Large intestine (tissue), 3 donors: ENCODE results near the gene PRSS56. TPM values are rescaled to one million over a fixed set of nuclear protein-coding genes. Genes with fewer than 3 reads are reported as not detected.
A peak's percentile ranks its signal among the peaks of the same experiment; 100 is the strongest.

Source experiments
- DNase-seq, 2 donors: peaks; one replicate each; pipeline versions ENCODE4 v3.0.0 to v3.0.0-alpha.2; 2013
- H3K27ac ChIP-seq: one replicate; pipeline ENCODE4 v1.5.1; 2013; ENCODE audit warnings: low read length
- H3K27me3 ChIP-seq: 2 replicates; pipeline ENCODE4 v1.6.1; 2013; ENCODE audit warnings: low read length; ENCODE audit not compliant: control insufficient read depth, insufficient read depth
- H3K36me3 ChIP-seq: 2 replicates; pipeline ENCODE4 v1.6.1; 2013; ENCODE audit warnings: low read length; ENCODE audit not compliant: control insufficient read depth, insufficient read depth
- H3K4me1 ChIP-seq: one replicate; pipeline ENCODE4 v1.6.1; 2013; ENCODE audit warnings: low read length; ENCODE audit not compliant: control insufficient read depth, insufficient read depth
- H3K4me3 ChIP-seq: one replicate; pipeline ENCODE4 v1.5.1; 2013; ENCODE audit warnings: low read length
- H3K9me3 ChIP-seq: one replicate; pipeline ENCODE4 v1.6.1; 2013; ENCODE audit warnings: mild to moderate bottlenecking, low read depth, low read length, moderate library complexity; ENCODE audit not compliant: control insufficient read depth
- WGBS: methylation state at CpG from one replicate; pipeline ENCODE4 v1.1.5; 2013; ENCODE audit warnings: low lambda C conversion rate; ENCODE audit not compliant: insufficient coverage; 5-methylcytosine and 5-hydroxymethylcytosine counted together
- polyA plus RNA-seq: library from polyadenylated mRNA; unstranded; fragments of 120-200 nt; gene quantifications from one replicate; pipeline ENCODE4 v1.2.1, GENCODE V29; 2013

The PRSS56 gene
- polyA plus RNA-seq, 1 donor: not detected

GRCh38 chr2:232516551-232516950 lies 3.6 kb upstream of the PRSS56 start:
- H3K4me3 ChIP-seq: no peak overlapping the region
- peaks cover 34% of the 10 kb centered on the region for H3K4me1 ChIP-seq
- peak; percentile 90 to 93 for DNase-seq
- H3K36me3 ChIP-seq: no peaks in the 10 kb centered on the region
- no peaks in the 10 kb centered on the region for H3K9me3 ChIP-seq
- WGBS: 100% methylated on average over 1 of the region's 3 CpGs
- peak overlapping the region; percentile 97 for H3K27ac ChIP-seq
- H3K27me3 ChIP-seq: peaks cover 9% of the 10 kb centered on the region

- WGBS: no CpG with 5 or more reads among the region's 6 CpGs
- no peaks in the 10 kb centered on the region for H3K36me3 ChIP-seq
- no peak overlapping the region for H3K27ac ChIP-seq
- peaks cover 8% of the 10 kb centered on the region for H3K9me3 ChIP-seq
- H3K4me3 ChIP-seq: no peak overlapping the region
- peaks cover 31% of the 10 kb centered on the region for H3K4me1 ChIP-seq
- H3K27me3 ChIP-seq: peaks cover 28% of the 10 kb centered on the region
- DNase-seq: no peak
Measured at GRCh38 chr2:232518844-232519243, 1.3 kb upstream of the PRSS56 start.

- no CpG with 5 or more reads among the region's 15 CpGs for WGBS
- H3K27me3 ChIP-seq: peaks cover 44% of the 10 kb centered on the region
- no peak overlapping the region for H3K4me3 ChIP-seq
- no peak for DNase-seq
- H3K9me3 ChIP-seq: peaks cover 12% of the 10 kb centered on the region
- H3K4me1 ChIP-seq: peaks cover 21% of the 10 kb centered on the region
- H3K36me3 ChIP-seq: no peaks in the 10 kb centered on the region
- H3K27ac ChIP-seq: no peak overlapping the region
Measured at GRCh38 chr2:232520489-232520888, 301 bp downstream of the PRSS56 start.

- Histone ChIP-seq H3K9me3 (peaks cover 12% of the 10 kb centered on the region), H3K27me3 (peaks cover 47% of the 10 kb centered on the region), H3K4me1 (peaks cover 16% of the 10 kb centered on the region), H3K4me3 (no peak overlapping the region), H3K36me3 (no peaks in the 10 kb centered on the region), H3K27ac (no peak overlapping the region)
- WGBS: no CpG with 5 or more reads among the region's 14 CpGs
- DNase-seq: no peak
Measured at GRCh38 chr2:232521098-232521497, 910 bp downstream of the PRSS56 start.

- no peak for DNase-seq
- H3K4me1 ChIP-seq: peaks cover 7% of the 10 kb centered on the region
- H3K9me3 ChIP-seq: peaks cover 12% of the 10 kb centered on the region
- no CpG with 5 or more reads among the region's 66 CpGs for WGBS
- no peak overlapping the region for H3K27ac ChIP-seq
- H3K4me3 ChIP-seq: no peak overlapping the region
- peaks cover 50% of the 10 kb centered on the region for H3K27me3 ChIP-seq
- no peaks in the 10 kb centered on the region for H3K36me3 ChIP-seq
Measured at GRCh38 chr2:232521959-232522622, 1.9 kb downstream of the PRSS56 start.

GRCh38 chr2:232522623-232523401 lies 2.6 kb downstream of the PRSS56 start:
- no peak for DNase-seq
- H3K27me3 ChIP-seq: peaks cover 51% of the 10 kb centered on the region
- H3K4me3 ChIP-seq: no peak overlapping the region

GRCh38 chr2:232523402-232523681 lies 3.2 kb downstream of the PRSS56 start:
- no peak overlapping the region for H3K4me3 ChIP-seq
- no peak overlapping the region for H3K27ac ChIP-seq
- H3K27me3 ChIP-seq: peaks cover 54% of the 10 kb centered on the region

More at GRCh38 chr2:232522623-232523401, 2.6 kb downstream of the PRSS56 start:
- Histone ChIP-seq H3K4me1 (peaks cover 5% of the 10 kb centered on the region), H3K9me3 (peaks cover 12% of the 10 kb centered on the region), H3K27ac (no peak overlapping the region), H3K36me3 (no peaks in the 10 kb centered on the region)
- WGBS: no CpG with 5 or more reads among the region's 46 CpGs

GRCh38 chr2:232523682-232524597 lies 3.8 kb downstream of the PRSS56 start:
- H3K27me3 ChIP-seq: peaks cover 54% of the 10 kb centered on the region
- H3K9me3 ChIP-seq: peaks cover 12% of the 10 kb centered on the region
- peak in 1 of 2 donors; percentile 51 for DNase-seq

More at GRCh38 chr2:232523402-232523681, 3.2 kb downstream of the PRSS56 start:
- no peak for DNase-seq
- H3K36me3 ChIP-seq: no peaks in the 10 kb centered on the region
- H3K4me1 ChIP-seq: peaks cover 5% of the 10 kb centered on the region
- WGBS: no CpG with 5 or more reads among the region's 16 CpGs
- peaks cover 12% of the 10 kb centered on the region for H3K9me3 ChIP-seq

GRCh38 chr2:232524771-232525170 lies 4.6 kb downstream of the PRSS56 start:
- DNase-seq: no peak
- Histone ChIP-seq H3K4me1 (peaks cover 5% of the 10 kb centered on the region), H3K36me3 (no peaks in the 10 kb centered on the region), H3K4me3 (no peak overlapping the region), H3K27me3 (peaks cover 54% of the 10 kb centered on the region), H3K27ac (no peak overlapping the region), H3K9me3 (peaks cover 12% of the 10 kb centered on the region)
- no CpG with 5 or more reads among the region's 6 CpGs for WGBS

More at GRCh38 chr2:232523682-232524597, 3.8 kb downstream of the PRSS56 start:
- Histone ChIP-seq H3K27ac (no peak overlapping the region), H3K4me3 (no peak overlapping the region), H3K4me1 (peaks cover 5% of the 10 kb centered on the region), H3K36me3 (no peaks in the 10 kb centered on the region)
- WGBS: no CpG with 5 or more reads among the region's 75 CpGs

GRCh38 chr2:232525199-232525598 lies 5.0 kb downstream of the PRSS56 start:
- Histone ChIP-seq H3K27me3 (peaks cover 54% of the 10 kb centered on the region), H3K4me3 (no peak overlapping the region), H3K27ac (no peak overlapping the region), H3K36me3 (no peaks in the 10 kb centered on the region), H3K4me1 (peaks cover 5% of the 10 kb centered on the region), H3K9me3 (peaks cover 12% of the 10 kb centered on the region)
- WGBS: no CpG with 5 or more reads among the region's 14 CpGs
- no peak for DNase-seq
